Fibroblast of lung (primary cell): ENCODE results near the gene ZNF317. TPM values are rescaled to one million over a fixed set of nuclear protein-coding genes. Genes with fewer than 3 reads are reported as not detected.

ENCODE experiments used
- DNase-seq, 2 donors: peaks; one replicate each; pipeline versions ENCODE4 v3.0.0 to v3.0.0-alpha.2; 2010; ENCODE audit warnings: low read depth in 2 of 2
- H2AFZ ChIP-seq: 2 replicates; pipeline ENCODE4 v1.5.1; 2012; ENCODE audit warnings: low read length, control low read depth, inconsistent platforms
- H3K27ac ChIP-seq: 2 replicates; pipeline ENCODE4 v1.5.1; 2011; ENCODE audit warnings: low read length, control low read depth; ENCODE audit not compliant: insufficient read depth
- H3K27me3 ChIP-seq: 2 replicates; pipeline ENCODE4 v1.5.1; 2011; ENCODE audit warnings: mild to moderate bottlenecking, low read length; ENCODE audit not compliant: control insufficient read depth, insufficient read depth
- H3K36me3 ChIP-seq: 2 replicates; pipeline ENCODE4 v1.5.1; 2011; ENCODE audit warnings: low read length; ENCODE audit not compliant: control insufficient read depth, insufficient read depth
- H3K4me1 ChIP-seq: 2 replicates; pipeline ENCODE4 v1.5.1; 2011; ENCODE audit warnings: low read length; ENCODE audit not compliant: control insufficient read depth, insufficient read depth; ENCODE audit errors: extremely low read depth
- H3K4me2 ChIP-seq: 2 replicates; pipeline ENCODE4 v1.5.1; 2011; ENCODE audit warnings: low read length, control low read depth; ENCODE audit not compliant: insufficient read depth; ENCODE audit errors: extremely low read depth
- H3K4me3 ChIP-seq, 4 experiments: fragments of 200-600 bp in 1 of 4; sonication (generic) in 1 of 4; replicated peaks in 1 of 4; 2 replicates each; pipeline ENCODE4 v1.5.1; 2011 to 2016; ENCODE audit warnings: low read length in 4 of 4, low read depth in 3 of 4, mild to moderate bottlenecking in 3 of 4, control low read depth in 2 of 4, inconsistent platforms in 1 of 4, mixed read lengths in 1 of 4; ENCODE audit not compliant: insufficient read depth in 1 of 4; ENCODE audit errors: control extremely low read depth in 1 of 4
- H3K79me2 ChIP-seq: 2 replicates; pipeline ENCODE4 v1.5.1; 2012; ENCODE audit warnings: mild to moderate bottlenecking, low read length, inconsistent platforms; ENCODE audit not compliant: control insufficient read depth, insufficient read depth
- H3K9ac ChIP-seq: 2 replicates; pipeline ENCODE4 v1.5.1; 2011; ENCODE audit warnings: mild to moderate bottlenecking, low read length, control low read depth; ENCODE audit not compliant: insufficient read depth
- H3K9me3 ChIP-seq: 2 replicates; pipeline ENCODE4 v1.5.1; 2012; ENCODE audit warnings: low read depth, low read length; ENCODE audit not compliant: control insufficient read depth, insufficient read depth
- H4K20me1 ChIP-seq: 2 replicates; pipeline ENCODE4 v1.5.1; 2011; ENCODE audit warnings: low read length; ENCODE audit not compliant: control insufficient read depth, insufficient read depth; ENCODE audit errors: extremely low read depth
- CTCF ChIP-seq, 2 donors: IDR thresholded peaks in 1 of 2; conservative IDR thresholded peaks in 1 of 2; 1 replicate in 1 of 2; 2 replicates in 1 of 2; pipeline ENCODE4 v1.5.1; 2011 to 2012; ENCODE audit warnings: low read length in 2 of 2, control low read depth in 1 of 2, inconsistent platforms in 1 of 2, low read depth in 1 of 2, mild to moderate bottlenecking in 1 of 2
- EZH2 ChIP-seq: IDR thresholded peaks from 2 replicates; pipeline ENCODE4 v1.5.1; 2012; ENCODE audit warnings: low read length, control low read depth, mild to moderate bottlenecking; ENCODE audit errors: missing control alignments
- polyA plus RNA-seq, 2 donors: library from polyadenylated mRNA; depleted of rRNA in 1 of 2; stranded (reverse) in 1 of 2; unstranded in 1 of 2; fragments of >200 nt; gene quantifications; 2 replicates each; pipeline ENCODE4 v1.2.1, GENCODE V29; 2011 to 2012; ENCODE audit warnings: missing spikeins in 1 of 2
- total RNA-seq: library from RNA; depleted of rRNA; stranded (reverse); fragments of >200 nt; gene quantifications from 2 replicates; pipeline ENCODE4 v1.2.1, GENCODE V29; 2014

ZNF317 gene
- total and polyA plus RNA-seq, 2 donors (not counting 1 experiment from before 2014, with no cell fraction given): 12.8 to 17.7 TPM

- Histone ChIP-seq H2AFZ (no peak overlapping the region), H3K9ac (no peak overlapping the region), H3K27me3 (no peaks in the 10 kb centered on the region), H4K20me1 (no peaks in the 10 kb centered on the region), H3K9me3 (peaks cover 14% of the 10 kb centered on the region), H3K4me1 (no peaks in the 10 kb centered on the region), H3K4me3 (no peak overlapping the region), H3K4me2 (no peak overlapping the region), H3K36me3 (peaks cover 42% of the 10 kb centered on the region), H3K79me2 (peaks cover 5% of the 10 kb centered on the region), H3K27ac (no peak overlapping the region)
- TF ChIP-seq CTCF (conservative IDR thresholded peaks at IDR 0.05 in 1 of 2, IDR thresholded peaks at IDR 0.05 in 1 of 2; ENCODE audit: low read depth in 1 of 2, low read length in 2 of 2) (no peak), EZH2 (no peak)
- DNase-seq: no peak
Observed at GRCh38 chr19:9159891-9160290, 19.7 kb downstream of the ZNF317 start.

GRCh38 chr19:9161427-9161826, 21.2 kb downstream of the ZNF317 start:
- Histone ChIP-seq H3K27ac (no peak overlapping the region), H3K4me1 (no peaks in the 10 kb centered on the region), H3K27me3 (no peaks in the 10 kb centered on the region), H3K4me3 (no peak overlapping the region), H3K4me2 (no peak overlapping the region), H3K36me3 (peaks cover 42% of the 10 kb centered on the region), H2AFZ (no peak overlapping the region), H3K9ac (no peak overlapping the region), H3K79me2 (no peaks in the 10 kb centered on the region), H4K20me1 (no peaks in the 10 kb centered on the region), H3K9me3 (peaks cover 14% of the 10 kb centered on the region)
- TF ChIP-seq EZH2 (no peak), CTCF (conservative IDR thresholded peaks at IDR 0.05 in 1 of 2, IDR thresholded peaks at IDR 0.05 in 1 of 2; ENCODE audit: low read depth in 1 of 2, low read length in 2 of 2) (no peak)
- no peak for DNase-seq

DNA sequence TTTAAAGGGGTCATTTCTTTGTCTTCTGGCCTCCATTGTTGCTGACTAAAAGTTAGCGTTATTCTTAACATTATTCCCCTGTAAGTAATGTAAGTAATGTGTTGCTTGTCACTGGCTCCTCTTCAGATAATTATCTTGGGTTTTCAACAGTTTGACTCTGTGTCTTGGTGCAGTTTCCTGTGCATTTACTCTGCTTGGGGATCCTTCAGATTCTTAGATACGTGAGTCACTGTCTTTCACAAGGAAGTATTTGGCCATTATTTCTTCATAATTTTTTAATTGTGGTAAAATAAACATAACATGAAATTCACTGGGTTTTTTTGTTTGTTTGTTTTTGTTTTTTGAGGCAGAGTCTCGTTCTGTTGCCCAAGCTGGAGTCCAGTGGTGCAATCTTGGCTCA, 25.1 kb downstream of the ZNF317 start:
- Histone ChIP-seq H3K4me2 (no peak overlapping the region), H2AFZ (no peak overlapping the region), H3K9ac (no peak overlapping the region), H3K4me3 (no peak overlapping the region), H3K27me3 (no peaks in the 10 kb centered on the region), H3K79me2 (no peaks in the 10 kb centered on the region), H3K36me3 (peaks cover 18% of the 10 kb centered on the region), H3K4me1 (no peaks in the 10 kb centered on the region), H3K27ac (no peak overlapping the region), H4K20me1 (no peaks in the 10 kb centered on the region), H3K9me3 (peaks cover 11% of the 10 kb centered on the region)
- TF ChIP-seq CTCF (conservative IDR thresholded peaks at IDR 0.05 in 1 of 2, IDR thresholded peaks at IDR 0.05 in 1 of 2; ENCODE audit: low read depth in 1 of 2, low read length in 2 of 2) (no peak), EZH2 (no peak)
- DNase-seq: no peak
